GM12891 (cell line): Measurements from ENCODE around the gene NPR2.

Experiments
- POLR2A ChIP-seq: IDR thresholded peaks from 2 replicates; pipeline ENCODE4 v1.6.1; 2011; ENCODE audit warnings: low read depth, low read length, control low read depth
- POLR2AphosphoS5 ChIP-seq: IDR thresholded peaks from 2 replicates; pipeline ENCODE4 v1.6.1; 2011; ENCODE audit warnings: low read depth, low read length, control low read depth
- POU2F2 ChIP-seq: IDR thresholded peaks from 2 replicates; pipeline ENCODE4 v1.6.1; 2011; ENCODE audit warnings: low read depth, mild to moderate bottlenecking, control low read depth, low read length, moderate library complexity

- no peak; the same call in 1 of the 2 replicates for TF ChIP-seq POLR2A
- no peak for TF ChIP-seq POLR2AphosphoS5
- no peak for TF ChIP-seq POU2F2
These were observed 34.8 kb upstream of the NPR2 start for GRCh38 chr9:35756275-35757225.
